Adrenal gland (tissue), 12 donors: ENCODE data around the gene C3orf62. TPM values are rescaled to one million over a fixed set of nuclear protein-coding genes. Genes with fewer than 3 reads are reported as not detected.

ENCODE experiments used
- DNase-seq, 7 donors: peaks; one replicate each; pipeline ENCODE4 v3.0.0-alpha.2; 2019 to 2020
- H3K27ac ChIP-seq, 5 donors: fragments of 200-600 bp; sonication (generic) in 4 of 5; 1 replicate in 3 of 5; 2 replicates in 2 of 5; pipeline versions ENCODE4 v1.5.1 to v1.8.0; 2016 to 2020; ENCODE audit warnings: mild to moderate bottlenecking in 1 of 5
- H3K27me3 ChIP-seq: fragments of 200-600 bp; 2 replicates; pipeline ENCODE4 v1.8.0; 2021
- H3K36me3 ChIP-seq, 2 donors: fragments of 200-600 bp; replicated peaks in 1 of 2; 1 replicate in 1 of 2; 2 replicates in 1 of 2; pipeline versions ENCODE4 v1.5.1 to v1.8.0; 2018 to 2022
- H3K4me1 ChIP-seq, 2 donors: fragments of 200-600 bp; replicated peaks in 1 of 2; 1 replicate in 1 of 2; 2 replicates in 1 of 2; pipeline versions ENCODE4 v1.5.1 to v1.8.0; 2018 to 2021
- H3K4me3 ChIP-seq, 4 donors: fragments of 200-600 bp; sonication (generic) in 3 of 4; one replicate each; pipeline ENCODE4 v1.5.1; 2016 to 2018
- H3K9me3 ChIP-seq, 3 donors: fragments of 200-600 bp; sonication (generic) in 1 of 3; replicated peaks in 1 of 3; 1 replicate in 2 of 3; 2 replicates in 1 of 3; pipeline versions ENCODE4 v1.5.1 to v1.8.0; 2016 to 2021
- CTCF ChIP-seq, 6 experiments: fragments of 450-650 bp in 4 of 6; fragments of 200-600 bp in 2 of 6; sonication (generic) in 1 of 6; IDR thresholded peaks; 1 replicate in 5 of 6; 2 replicates in 1 of 6; pipeline versions ENCODE4 v1.5.1 to v1.8.0; 2016 to 2021; ENCODE audit warnings: antibody characterized with exemption in 6 of 6, mild to moderate bottlenecking in 2 of 6, moderate library complexity in 1 of 6
- POLR2A ChIP-seq, 2 donors: fragments of 450-650 bp; IDR thresholded peaks; one replicate each; pipeline ENCODE4 v1.6.1; 2017; ENCODE audit warnings: antibody characterized with exemption in 2 of 2, mild to moderate bottlenecking in 2 of 2, moderate library complexity in 1 of 2
- WGBS, 4 donors: extraction: QIAGEN DNeasy Blood & Tissue Kit in 2 of 4; methylation state at CpG; one replicate each; pipeline versions ENCODE4 v1.1.5 to v1.1.7; 2013 to 2017; 5-methylcytosine and 5-hydroxymethylcytosine counted together
- intact Hi-C, 2 donors: fragments of 100-400 bp; cut with DNase I; formaldehyde crosslinking; loops; one replicate each; pipeline versions ENCODE4 v1.14.1 to v1.15.0; 2022 to 2023
- polyA plus RNA-seq, 3 donors: library from polyadenylated mRNA; stranded (reverse); fragments of 200-250 nt in 2 of 3; fragments of 350-450 nt in 1 of 3; fragmentation: Illumina TruSeq in 1 of 3; extraction: RNeasy Lipid Tissue Mini Kit (QIAGEN cat#74804) in 1 of 3; gene quantifications; one replicate each; pipeline ENCODE4 v1.2.3, GENCODE V29; 2013 to 2014
- total RNA-seq, 9 donors: library from RNA; depleted of rRNA in 4 of 9; stranded (reverse); fragments of >200 nt in 4 of 9; fragments of 120-200 nt in 1 of 9; fragmentation: NEBNext Ultra II Directional in 1 of 9; extraction: Animal tissue kit (Norgen Biotek cat#: 25700) in 1 of 9; gene quantifications; one replicate each; pipeline versions ENCODE4 v1.1.0 to v1.2.4, GENCODE V29; 2013 to 2023
- donor health status: healthy with polysubstance abuse.
- donor health status: Bipolar disorder and iron deficiency.
- donor health status: DM: yes; HTN: yes; CAD: no.
- donor health status: DM: no; HTN: no; CAD: no.
- donor health status: DM: no; HTN: no; CAD: no.
- donor health status: DM: yes; HTN: yes; CAD: no.

C3orf62 gene
- total and polyA plus RNA-seq, 12 donors: 3.4 to 17.9 (median 6.4) TPM

GRCh38 chr3:49278548-49278947 is 1.5 kb upstream of the C3orf62 start:
- no peaks in the 10 kb centered on the region for H3K27me3 ChIP-seq
- peaks cover 25 to 43% of the 10 kb centered on the region in 2 donors for H3K4me1 ChIP-seq
- H3K27ac ChIP-seq: peak overlapping the region in 4 of 5 donors; percentile 76 to 98 (median 92)
- 21 to 36% (median 28%) methylated on average over 4 of the region's 4 CpGs for WGBS, 4 donors
- TF ChIP-seq CTCF (IDR thresholded peaks at IDR 0.05): no peak
- peak in 1 of 2 donors; percentile 35 for TF ChIP-seq POLR2A (IDR thresholded peaks at IDR 0.05)
- no peaks in the 10 kb centered on the region for H3K9me3 ChIP-seq
- intact Hi-C loops: loop anchor here (5.0 kb wide), 1 partner anchor 106 kb away; the partner anchor contains the start of gene KLHDC8B (in 2 of the 2)
- H3K4me3 ChIP-seq: no peak overlapping the region
- peak in 4 of 7 donors; percentile 51 to 70 (median 66) for DNase-seq
- peaks cover 0 to 8% of the 10 kb centered on the region in 2 donors for H3K36me3 ChIP-seq

- Histone ChIP-seq H3K36me3 (no peaks in the 10 kb centered on the region), H3K27ac (peak overlapping the region; percentile 89 to 99 (median 97)), H3K27me3 (no peaks in the 10 kb centered on the region), H3K9me3 (no peaks in the 10 kb centered on the region), H3K4me1 (peaks cover 25 to 44% of the 10 kb centered on the region in 2 donors), H3K4me3 (peak overlapping the region in 1 of 4 donors; percentile 41)
- 20 to 30% (median 25%) methylated on average over 9 of the region's 9 CpGs for WGBS, 4 donors
- intact Hi-C loops: loop anchor here (5.0 kb wide), 1 partner anchor 105 kb away; the partner anchor contains the start of gene KLHDC8B (in 2 of the 2)
- peak in 1 of 7 donors; percentile 39 for DNase-seq
- TF ChIP-seq CTCF (IDR thresholded peaks at IDR 0.05) (no peak), POLR2A (IDR thresholded peaks at IDR 0.05) (no peak)
These were observed 347 bp upstream of the C3orf62 start for GRCh38 chr3:49277383-49277775.

GRCh38 chr3:49273825-49274532 is 3.1 kb downstream of the C3orf62 start:
- WGBS, 4 donors: 56 to 70% (median 64%) methylated on average over 8 to 11 of the region's 11 CpGs
- peak; percentile 54 to 84 (median 77) for DNase-seq
- Histone ChIP-seq H3K9me3 (no peaks in the 10 kb centered on the region), H3K27me3 (no peaks in the 10 kb centered on the region), H3K4me1 (peaks cover 21 to 51% of the 10 kb centered on the region in 2 donors), H3K27ac (peak overlapping the region; percentile 37 to 82 (median 76)), H3K36me3 (no peaks in the 10 kb centered on the region), H3K4me3 (no peak overlapping the region)
- intact Hi-C loops: no loop called here
- TF ChIP-seq CTCF (IDR thresholded peaks at IDR 0.05) (no peak), POLR2A (IDR thresholded peaks at IDR 0.05) (no peak)

- H3K27me3 ChIP-seq: no peaks in the 10 kb centered on the region
- no peak overlapping the region for H3K4me3 ChIP-seq
- no peaks in the 10 kb centered on the region for H3K9me3 ChIP-seq
- 26 to 47% (median 46%) methylated on average over 4 of the region's 4 CpGs for WGBS, 4 donors
- DNase-seq: peak; percentile 55 to 78 (median 67)
- intact Hi-C loops: no loop called here
- no peaks in the 10 kb centered on the region for H3K36me3 ChIP-seq
- H3K4me1 ChIP-seq: peaks cover 13 to 36% of the 10 kb centered on the region in 2 donors
- peak in 1 of 2 donors; percentile 44 for TF ChIP-seq POLR2A (IDR thresholded peaks at IDR 0.05)
- TF ChIP-seq CTCF (IDR thresholded peaks at IDR 0.05): no peak
- peak overlapping the region; percentile 33 to 89 (median 76) for H3K27ac ChIP-seq
These were observed 6.0 kb downstream of the C3orf62 start for GRCh38 chr3:49271047-49271446.
